NB4 (cell line): ENCODE data around the gene PDE4B.

Experiments
- DNase-seq: peaks from one replicate; pipeline ENCODE4 v3.0.0; 2010; ENCODE audit warnings: low read depth
- H3K4me3 ChIP-seq: one replicate; pipeline ENCODE4 v1.5.1; 2011; ENCODE audit warnings: mild to moderate bottlenecking, low read depth, low read length, moderate library complexity
- MYC ChIP-seq: IDR thresholded peaks from 2 replicates; pipeline ENCODE4 v1.6.1; 2011; ENCODE audit warnings: low read depth, low read length
- POLR2A ChIP-seq: IDR thresholded peaks from 2 replicates; pipeline ENCODE4 v1.6.1; 2011; ENCODE audit warnings: mild to moderate bottlenecking; ENCODE audit not compliant: insufficient read length; ENCODE audit errors: extremely low read depth
- TF ChIP-seq, protein P1 (sequence below): IDR thresholded peaks from one replicate; pipeline ENCODE4 v1.5.1; 2012; ENCODE audit warnings: low read depth, low read length
- TF ChIP-seq, protein P2 (sequence below): IDR thresholded peaks from 2 replicates; pipeline ENCODE4 v1.6.1; 2011; ENCODE audit warnings: low read depth, low read length

Gene PDE4B

DNA sequence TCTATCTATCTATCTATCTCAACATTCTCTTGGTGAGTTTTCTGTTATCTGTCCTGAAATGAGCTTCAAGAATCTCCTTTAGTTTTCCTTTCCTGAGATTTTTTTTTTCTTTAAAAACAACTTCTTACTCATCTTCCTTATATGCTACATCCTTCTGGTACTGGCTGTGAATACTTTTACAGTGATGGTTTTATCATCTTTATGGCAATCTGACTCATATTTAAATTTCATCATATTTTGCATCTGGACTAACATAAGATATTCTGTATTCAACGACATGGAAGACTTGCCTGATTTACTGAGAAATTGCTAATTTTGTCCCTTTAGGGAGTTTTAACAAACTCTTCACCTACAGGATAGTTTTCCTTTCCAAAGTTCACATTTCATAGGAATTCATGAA lies 33.0 kb downstream of the PDE4B start:
- no peak for DNase-seq

DNA sequence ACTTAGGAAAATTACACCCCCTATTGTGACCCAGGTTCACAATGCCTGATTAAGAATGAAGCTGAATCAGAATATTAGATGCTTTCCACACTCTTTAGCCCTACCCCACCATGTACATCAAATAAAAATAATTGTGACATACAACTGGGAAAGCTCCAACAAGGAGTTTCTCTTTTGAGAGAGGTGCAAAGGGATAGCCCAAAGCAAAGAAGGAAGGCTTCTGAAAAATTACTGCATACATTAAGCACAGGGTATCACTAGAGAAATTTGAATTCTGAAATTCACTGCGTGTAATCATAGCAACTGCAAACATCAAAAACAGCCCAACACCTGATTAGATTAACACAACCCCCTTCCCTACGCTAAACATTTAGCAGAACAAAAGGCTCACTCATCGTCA lies 34.1 kb downstream of the PDE4B start:
- TF ChIP-seq MYC (no peak), POLR2A (no peak)
- TF ChIP-seq, protein P1, sequence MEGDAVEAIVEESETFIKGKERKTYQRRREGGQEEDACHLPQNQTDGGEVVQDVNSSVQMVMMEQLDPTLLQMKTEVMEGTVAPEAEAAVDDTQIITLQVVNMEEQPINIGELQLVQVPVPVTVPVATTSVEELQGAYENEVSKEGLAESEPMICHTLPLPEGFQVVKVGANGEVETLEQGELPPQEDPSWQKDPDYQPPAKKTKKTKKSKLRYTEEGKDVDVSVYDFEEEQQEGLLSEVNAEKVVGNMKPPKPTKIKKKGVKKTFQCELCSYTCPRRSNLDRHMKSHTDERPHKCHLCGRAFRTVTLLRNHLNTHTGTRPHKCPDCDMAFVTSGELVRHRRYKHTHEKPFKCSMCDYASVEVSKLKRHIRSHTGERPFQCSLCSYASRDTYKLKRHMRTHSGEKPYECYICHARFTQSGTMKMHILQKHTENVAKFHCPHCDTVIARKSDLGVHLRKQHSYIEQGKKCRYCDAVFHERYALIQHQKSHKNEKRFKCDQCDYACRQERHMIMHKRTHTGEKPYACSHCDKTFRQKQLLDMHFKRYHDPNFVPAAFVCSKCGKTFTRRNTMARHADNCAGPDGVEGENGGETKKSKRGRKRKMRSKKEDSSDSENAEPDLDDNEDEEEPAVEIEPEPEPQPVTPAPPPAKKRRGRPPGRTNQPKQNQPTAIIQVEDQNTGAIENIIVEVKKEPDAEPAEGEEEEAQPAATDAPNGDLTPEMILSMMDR: no peak
- TF ChIP-seq, protein P2, sequence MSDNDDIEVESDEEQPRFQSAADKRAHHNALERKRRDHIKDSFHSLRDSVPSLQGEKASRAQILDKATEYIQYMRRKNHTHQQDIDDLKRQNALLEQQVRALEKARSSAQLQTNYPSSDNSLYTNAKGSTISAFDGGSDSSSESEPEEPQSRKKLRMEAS: no peak
- DNase-seq: no peak
- H3K4me3 ChIP-seq: no peak overlapping the region

More for the DNA sequence above, 33.0 kb downstream of the PDE4B start:
- TF ChIP-seq, protein P2: no peak
- TF ChIP-seq, protein P1: no peak
- TF ChIP-seq POLR2A (no peak), MYC (no peak)
- H3K4me3 ChIP-seq: no peak overlapping the region

DNA sequence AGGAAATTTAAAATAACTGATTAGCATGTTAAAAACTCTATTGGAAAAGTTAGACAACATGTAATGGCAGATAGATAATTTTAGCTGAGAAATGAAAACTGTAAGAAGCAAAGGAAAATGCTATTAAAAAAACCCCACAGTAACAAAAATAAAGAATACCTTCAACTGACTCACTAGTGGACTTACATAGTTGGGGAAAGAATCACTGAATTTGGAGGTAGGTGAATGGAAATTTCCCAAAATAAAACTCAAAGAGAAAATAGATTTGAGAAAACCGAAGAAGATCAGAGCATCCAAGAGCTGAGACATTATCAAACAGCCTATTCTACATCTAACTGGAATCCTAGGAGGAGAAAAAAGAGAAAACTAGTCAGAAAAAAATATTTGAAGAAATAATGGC lies 34.7 kb downstream of the PDE4B start:
- no peak overlapping the region for H3K4me3 ChIP-seq
- no peak for TF ChIP-seq POLR2A
- TF ChIP-seq MYC: no peak
- TF ChIP-seq, protein P1: no peak
- TF ChIP-seq, protein P2: no peak
- DNase-seq: no peak

DNA sequence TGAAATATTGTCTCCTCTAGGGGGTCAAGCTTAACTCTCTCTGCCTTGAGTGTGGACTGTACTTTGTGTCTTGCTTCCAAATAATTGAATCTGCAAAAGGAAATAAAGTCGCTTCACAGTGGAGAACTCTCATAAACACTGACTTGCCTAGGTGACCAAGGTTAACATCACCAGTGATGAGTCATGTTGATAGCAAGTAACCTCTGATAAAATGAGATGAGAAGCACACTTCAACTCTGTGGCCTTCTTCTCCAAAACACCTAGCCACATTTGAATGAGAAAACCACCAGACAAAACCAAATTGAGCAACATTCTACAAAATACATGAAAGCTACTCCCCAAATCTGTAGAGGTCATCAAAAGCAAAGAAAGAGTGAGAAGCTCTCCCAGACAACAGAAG lies 37.6 kb downstream of the PDE4B start:
- TF ChIP-seq MYC (no peak), POLR2A (no peak)
- TF ChIP-seq, protein P2: no peak
- TF ChIP-seq, protein P1: no peak
- no peak overlapping the region for H3K4me3 ChIP-seq
- DNase-seq: no peak

- H3K4me3 ChIP-seq: no peak overlapping the region
- no peak for DNase-seq
Observed at GRCh38 chr1:65832296-65832695, 39.6 kb downstream of the PDE4B start.

More at GRCh38 chr1:65832296-65832695, 39.6 kb downstream of the PDE4B start:
- TF ChIP-seq MYC: no peak
- TF ChIP-seq, protein P2: no peak
- TF ChIP-seq, protein P1: no peak
- TF ChIP-seq POLR2A: no peak
